ENCODE data around the gene UBE2A. TPM values are rescaled to one million over a fixed set of nuclear protein-coding genes. Genes with fewer than 3 reads are reported as not detected.

Gene UBE2A
- total RNA-seq, 2 donors from 2014 or later: 59.7 to 64.0 TPM

DNA sequence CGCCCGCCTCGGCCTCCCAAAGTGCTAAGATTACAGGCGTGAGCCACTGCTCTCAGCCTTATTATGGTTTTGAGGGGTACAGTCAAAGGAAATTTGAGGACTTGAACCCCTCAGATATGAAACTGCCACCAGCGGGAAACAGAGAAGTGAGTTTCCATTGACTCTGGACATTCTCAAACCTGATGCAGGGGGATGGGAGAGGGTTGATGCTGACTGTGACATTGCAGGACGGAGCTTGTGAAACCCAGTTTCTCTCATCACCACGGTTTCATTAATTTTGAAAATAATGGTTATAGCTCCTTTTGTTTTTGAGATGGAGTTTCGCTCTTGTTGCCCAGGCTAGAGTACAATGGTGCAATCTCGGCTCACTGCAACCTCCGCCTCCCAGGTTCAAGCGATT lies 50.1 kb downstream of the UBE2A start:
- Histone ChIP-seq H3K36me3 (ENCODE audit: control insufficient read depth, insufficient read depth, low read length) (no peaks in the 10 kb centered on the region), H3K9ac (ENCODE audit: extremely low read depth, low read length, poor library complexity, severe bottlenecking) (no peak overlapping the region), H3K9me3 (ENCODE audit: control insufficient read depth, low read length) (no peaks in the 10 kb centered on the region), H3K4me1 (ENCODE audit: control insufficient read depth, insufficient read depth, low read length) (no peaks in the 10 kb centered on the region), H3K27ac (ENCODE audit: low read depth, low read length) (no peak overlapping the region), H3K4me3 (ENCODE audit: low read length) (no peak overlapping the region), H3K27me3 (ENCODE audit: control insufficient read depth, insufficient read depth, low read length, poor library complexity, severe bottlenecking) (no peaks in the 10 kb centered on the region)
- Mint-ChIP-seq H3K27me3 (ENCODE audit: insufficient read depth) (no peaks in the 10 kb centered on the region), H3K27ac (no peak overlapping the region), H3K4me3 (no peak overlapping the region), H3K36me3 (ENCODE audit: low read depth) (no peaks in the 10 kb centered on the region), H3K9me3 (peaks cover 57% of the 10 kb centered on the region), H3K4me1 (no peaks in the 10 kb centered on the region)
- WGBS, 2 experiments (ENCODE audit: insufficient coverage in 1 of 2, insufficient read length in 1 of 2): 98 to 100% methylated on average over 5 to 11 of the region's 11 CpGs
- no peak for DNase-seq
- TF ChIP-seq CTCF (conservative IDR thresholded peaks at IDR 0.05): no peak

DNA sequence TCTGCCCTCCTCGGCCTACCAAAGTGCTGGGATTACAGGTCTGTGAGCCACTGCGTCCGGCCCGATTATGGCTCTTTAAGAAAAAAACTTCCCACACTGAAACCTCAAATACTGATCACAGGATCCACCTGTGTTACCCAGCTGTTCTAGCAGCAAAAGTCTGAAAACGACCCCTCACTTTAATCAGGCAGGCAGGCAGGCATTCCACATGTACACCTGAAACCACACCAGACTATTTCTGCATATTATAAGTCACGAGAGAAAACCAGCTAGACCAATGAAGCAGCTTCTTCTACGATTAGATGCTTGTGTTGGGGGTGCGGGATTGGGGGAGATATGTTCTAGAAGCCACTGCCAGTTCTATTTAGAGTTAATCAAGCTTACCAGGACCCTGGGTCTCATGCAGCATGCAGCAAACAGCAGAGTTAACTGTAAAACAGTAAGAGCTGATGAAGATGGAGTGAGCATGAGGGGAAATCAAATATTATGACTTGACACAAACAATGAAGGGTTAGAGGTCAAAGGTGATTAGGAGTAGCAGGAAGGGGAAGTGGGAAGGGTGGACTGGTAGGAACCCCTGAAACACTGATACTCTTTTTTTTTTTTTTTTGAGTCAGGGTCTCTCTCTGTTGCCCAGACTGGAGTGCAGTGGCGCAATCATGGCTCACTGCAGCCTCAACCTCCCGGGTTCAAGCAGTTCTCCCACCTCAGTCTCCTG lies 50.7 kb downstream of the UBE2A start:
- peaks cover 53% of the 10 kb centered on the region for H3K9me3 Mint-ChIP-seq
- H3K27ac ChIP-seq (ENCODE audit: low read depth, low read length): no peak overlapping the region
- TF ChIP-seq CTCF (conservative IDR thresholded peaks at IDR 0.05): no peak
- no peaks in the 10 kb centered on the region for H3K27me3 ChIP-seq (ENCODE audit: control insufficient read depth, insufficient read depth, low read length, poor library complexity, severe bottlenecking)
- H3K36me3 ChIP-seq (ENCODE audit: control insufficient read depth, insufficient read depth, low read length): no peaks in the 10 kb centered on the region
- DNase-seq: no peak
- H3K27me3 Mint-ChIP-seq (ENCODE audit: insufficient read depth): no peaks in the 10 kb centered on the region
- H3K27ac Mint-ChIP-seq: no peak overlapping the region
- H3K9ac ChIP-seq (ENCODE audit: extremely low read depth, low read length, poor library complexity, severe bottlenecking): no peak overlapping the region
- H3K9me3 ChIP-seq (ENCODE audit: control insufficient read depth, low read length): no peaks in the 10 kb centered on the region
- no peaks in the 10 kb centered on the region for H3K4me1 ChIP-seq (ENCODE audit: control insufficient read depth, insufficient read depth, low read length)
- H3K4me1 Mint-ChIP-seq: no peaks in the 10 kb centered on the region
- no peak overlapping the region for H3K4me3 Mint-ChIP-seq
- no peak overlapping the region for H3K4me3 ChIP-seq (ENCODE audit: low read length)
- 83 to 95% methylated on average over 1 to 10 of the region's 10 CpGs for WGBS, 2 experiments (ENCODE audit: insufficient coverage in 1 of 2, insufficient read length in 1 of 2)
- no peaks in the 10 kb centered on the region for H3K36me3 Mint-ChIP-seq (ENCODE audit: low read depth)

GRCh38 chrX:119625843-119626242 lies 51.5 kb downstream of the UBE2A start:
- H3K4me1 ChIP-seq (ENCODE audit: control insufficient read depth, insufficient read depth, low read length): no peaks in the 10 kb centered on the region
- no peaks in the 10 kb centered on the region for H3K36me3 ChIP-seq (ENCODE audit: control insufficient read depth, insufficient read depth, low read length)
- DNase-seq: no peak
- H3K27me3 ChIP-seq (ENCODE audit: control insufficient read depth, insufficient read depth, low read length, poor library complexity, severe bottlenecking): no peaks in the 10 kb centered on the region
- H3K4me3 ChIP-seq (ENCODE audit: low read length): no peak overlapping the region
- no peak overlapping the region for H3K27ac ChIP-seq (ENCODE audit: low read depth, low read length)
- WGBS, 2 experiments (ENCODE audit: insufficient coverage in 1 of 2, insufficient read length in 1 of 2): 97% methylated on average over 2 of the region's 2 CpGs; no CpG with 5 or more reads in 1 of the 2 experiments
- H3K9me3 Mint-ChIP-seq: peaks cover 58% of the 10 kb centered on the region
- H3K27me3 Mint-ChIP-seq (ENCODE audit: insufficient read depth): no peaks in the 10 kb centered on the region
- no peak overlapping the region for H3K27ac Mint-ChIP-seq
- H3K36me3 Mint-ChIP-seq (ENCODE audit: low read depth): no peaks in the 10 kb centered on the region
- no peaks in the 10 kb centered on the region for H3K9me3 ChIP-seq (ENCODE audit: control insufficient read depth, low read length)
- no peaks in the 10 kb centered on the region for H3K4me1 Mint-ChIP-seq
- no peak overlapping the region for H3K4me3 Mint-ChIP-seq
- H3K9ac ChIP-seq (ENCODE audit: extremely low read depth, low read length, poor library complexity, severe bottlenecking): no peak overlapping the region
- no peak for TF ChIP-seq CTCF (conservative IDR thresholded peaks at IDR 0.05)

Other genes with a start within 250 kb of the UBE2A start
- 1 to 10 TPM; 4.4 to 4.9 TPM for gene SLC25A43, start 175.2 kb upstream of the UBE2A start, total RNA-seq
- 100 to 1,000 TPM; 321 TPM for gene SLC25A5, start 106.1 kb upstream of the UBE2A start, total RNA-seq
- 10 to 100 TPM; 18.7 to 19.8 TPM for gene STEEP1, start 9.2 kb upstream of the UBE2A start, total RNA-seq
- gene NKRF, start 31.9 kb downstream of the UBE2A start, total RNA-seq: 10 to 100 TPM; 14.3 to 15.8 TPM
- gene SEPTIN6, start 118.6 kb downstream of the UBE2A start, total RNA-seq: 10 to 100 TPM; 11.5 to 18.7 TPM
- gene SOWAHD, start 184.0 kb downstream of the UBE2A start, total RNA-seq: 1 to 10 TPM; 1.7 to 2.7 TPM
- gene RPL39, start 217.1 kb downstream of the UBE2A start, total RNA-seq: 1,000 to 10,000 TPM; 1,848 to 1,992 TPM